ENCODE results near the gene SNAPC5.
A peak's percentile ranks its signal among the peaks of the same experiment; 100 is the strongest.
"Not testable (repeated sequence)": the region's sequence is repeated elsewhere in the genome, so short reads cannot be mapped to it uniquely, and the experiment has no call there.

The SNAPC5 gene

GRCh38 chr15:66503780-66504562 lies 6.4 kb upstream of the SNAPC5 start:
- CTCF ChIA-PET, result interaction anchor here (1.2 kb wide), 1 partner anchor 9 kb away, joined by 3 read pairs; no protein-coding TSS in a partner anchor

GRCh38 chr15:66503041-66503648 lies 5.6 kb upstream of the SNAPC5 start:
- POLR2A ChIA-PET; DNase-seq (ENCODE audit: extremely low spot score): not testable (repeated sequence)
- CTCF ChIA-PET, result interaction anchor here (1.2 kb wide), 1 partner anchor 8 kb away, joined by 3 read pairs; no protein-coding TSS in a partner anchor

More at GRCh38 chr15:66503780-66504562, 6.4 kb upstream of the SNAPC5 start:
- no peak for TF ChIP-seq CTCF (IDR thresholded peaks at IDR 0.05; ENCODE audit: control extremely low read depth, extremely low read depth, low read depth, missing control alignments)
- POLR2A ChIA-PET, result no interaction called here
- DNase-seq (ENCODE audit: extremely low spot score), result no peak

- POLR2A ChIA-PET, result no interaction called here
- CTCF ChIA-PET, result no interaction called here
- no peak for DNase-seq (ENCODE audit: extremely low spot score)
- TF ChIP-seq CTCF (IDR thresholded peaks at IDR 0.05; ENCODE audit: control extremely low read depth, extremely low read depth, low read depth, missing control alignments), result no peak
These were observed 4.9 kb upstream of the SNAPC5 start for GRCh38 chr15:66502491-66502890.

GRCh38 chr15:66500346-66500745 lies 2.8 kb upstream of the SNAPC5 start:
- CTCF ChIA-PET, result interaction anchor here (1.0 to 4.3 kb wide), 3 partner anchors 114 to 521 kb away, joined by 3 to 60 read pairs (median 3); partner anchors contain the start of gene MAP2K1
- POLR2A ChIA-PET, result interaction anchor here (0.9 kb wide), 1 partner anchor 28 kb away, joined by 4 read pairs; no protein-coding TSS in a partner anchor
- not testable (repeated sequence) for DNase-seq (ENCODE audit: extremely low spot score)

GRCh38 chr15:66498501-66499386 lies 1.2 kb upstream of the SNAPC5 start:
- DNase-seq (ENCODE audit: extremely low spot score), result no peak
- POLR2A ChIA-PET, result interaction anchor here (0.5 to 3.2 kb wide), 3 partner anchors 14 to 111 kb away, joined by 3 to 17 read pairs (median 8); partner anchors contain the start of gene MAP2K1
- peak; percentile 32 for TF ChIP-seq CTCF (IDR thresholded peaks at IDR 0.05; ENCODE audit: control extremely low read depth, extremely low read depth, low read depth, missing control alignments)
- CTCF ChIA-PET, result interaction anchor here (0.8 to 4.3 kb wide), 45 partner anchors 8 to 867 kb away, joined by 3 to 63 read pairs (median 4); partner anchors contain the start of genes DIS3L, MAP2K1 and TIPIN

- CTCF ChIA-PET, result interaction anchor here (0.7 to 4.3 kb wide), 28 partner anchors 7 to 865 kb away, joined by 3 to 63 read pairs (median 8); partner anchors contain the start of genes DIS3L, MAP2K1 and TIPIN
- peak; percentile 30 for DNase-seq (ENCODE audit: extremely low spot score)
- no peak for TF ChIP-seq CTCF (IDR thresholded peaks at IDR 0.05; ENCODE audit: control extremely low read depth, extremely low read depth, low read depth, missing control alignments)
- POLR2A ChIA-PET, result interaction anchor here (1.6 to 3.2 kb wide), 3 partner anchors 13 to 109 kb away, joined by 5 to 17 read pairs (median 8); partner anchors contain the start of gene MAP2K1
These were observed 536 bp downstream of the SNAPC5 start for GRCh38 chr15:66496951-66497501.

Data from GM10248 (cell line).